Lower lobe of right lung (tissue), 2 donors: Measurements from ENCODE around the gene IMMP2L. TPM values are rescaled to one million over a fixed set of nuclear protein-coding genes. Genes with fewer than 3 reads are reported as not detected.

Experiments
- ATAC-seq, 2 donors: fragments of 200-7000 bp; cut with Tn5 transposase; one replicate each; pipeline ENCODE4 v1.9.1; 2020 to 2022; ENCODE audit warnings: mild to moderate bottlenecking in 2 of 2, moderate library complexity in 2 of 2
- DNase-seq: peaks from one replicate; pipeline ENCODE4 v3.0.0-alpha.2; 2020
- H3K27ac ChIP-seq: fragments of 200-600 bp; one replicate; pipeline ENCODE4 v1.8.0; 2022
- H3K27me3 ChIP-seq: fragments of 200-600 bp; one replicate; pipeline ENCODE4 v1.8.0; 2022; ENCODE audit warnings: low read depth
- H3K36me3 ChIP-seq: fragments of 200-600 bp; one replicate; pipeline ENCODE4 v1.8.0; 2022; ENCODE audit warnings: mild to moderate bottlenecking
- H3K4me1 ChIP-seq: fragments of 200-600 bp; one replicate; pipeline ENCODE4 v1.8.0; 2022
- H3K4me3 ChIP-seq: fragments of 200-600 bp; one replicate; pipeline ENCODE4 v1.8.0; 2022; ENCODE audit warnings: mild to moderate bottlenecking
- H3K9me3 ChIP-seq: fragments of 200-600 bp; one replicate; pipeline ENCODE4 v1.8.0; 2022
- CTCF ChIP-seq: fragments of 200-600 bp; IDR thresholded peaks from one replicate; pipeline ENCODE4 v1.8.0; 2022; ENCODE audit warnings: antibody characterized with exemption, mild to moderate bottlenecking
- intact Hi-C: fragments of 100-400 bp; cut with DNase I; formaldehyde crosslinking; loops from one replicate; pipeline ENCODE4 v1.11.0; 2022
- total RNA-seq: library from RNA; stranded (reverse); fragmentation: NEBNext Ultra II Directional; extraction: Animal tissue kit (Norgen Biotek cat#: 25700); gene quantifications from one replicate; pipeline ENCODE4 v1.2.1, GENCODE V29; 2021
- donor health status: DM: no; HTN: yes; CAD: no; lungs with severe emphysema.

IMMP2L gene
- total RNA-seq, 1 donor from 2014 or later = 14.7 TPM

GRCh38 chr7:110909117-110909516 is 653.2 kb downstream of the IMMP2L start:
- intact Hi-C loops = no loop called here
- H3K9me3 ChIP-seq = no peaks in the 10 kb centered on the region
- H3K4me1 ChIP-seq = no peaks in the 10 kb centered on the region
- DNase-seq (no peak), ATAC-seq (peak in 1 of 2 donors; percentile 28)
- H3K36me3 ChIP-seq = no peaks in the 10 kb centered on the region
- H3K27ac ChIP-seq = no peak overlapping the region
- no peaks in the 10 kb centered on the region for H3K27me3 ChIP-seq
- H3K4me3 ChIP-seq = no peak overlapping the region
- no peak for TF ChIP-seq CTCF

GRCh38 chr7:110905773-110906566 is 656.3 kb downstream of the IMMP2L start:
- Histone ChIP-seq H3K4me1 (no peaks in the 10 kb centered on the region), H3K36me3 (no peaks in the 10 kb centered on the region), H3K27me3 (no peaks in the 10 kb centered on the region), H3K9me3 (no peaks in the 10 kb centered on the region), H3K27ac (no peak overlapping the region), H3K4me3 (no peak overlapping the region)
- TF ChIP-seq CTCF = no peak
- no peak for DNase-seq
- ATAC-seq = no peak
- intact Hi-C loops = no loop called here

- TF ChIP-seq CTCF = no peak
- no peak overlapping the region for H3K27ac ChIP-seq
- H3K9me3 ChIP-seq = peaks cover 3% of the 10 kb centered on the region
- no peaks in the 10 kb centered on the region for H3K36me3 ChIP-seq
- intact Hi-C loops = no loop called here
- no peak overlapping the region for H3K4me3 ChIP-seq
- no peaks in the 10 kb centered on the region for H3K4me1 ChIP-seq
- DNase-seq (no peak), ATAC-seq (no peak)
- no peaks in the 10 kb centered on the region for H3K27me3 ChIP-seq
These were observed 663.8 kb downstream of the IMMP2L start for GRCh38 chr7:110898516-110898915.

- H3K4me3 ChIP-seq = no peak overlapping the region
- H3K4me1 ChIP-seq = no peaks in the 10 kb centered on the region
- no peak for TF ChIP-seq CTCF
- ATAC-seq = no peak
- no peaks in the 10 kb centered on the region for H3K36me3 ChIP-seq
- H3K27ac ChIP-seq = no peak overlapping the region
- H3K27me3 ChIP-seq = no peaks in the 10 kb centered on the region
- no peak for DNase-seq
- H3K9me3 ChIP-seq = peaks cover 3% of the 10 kb centered on the region
- intact Hi-C loops = no loop called here
These were observed 664.8 kb downstream of the IMMP2L start for GRCh38 chr7:110897538-110897937.

DNA sequence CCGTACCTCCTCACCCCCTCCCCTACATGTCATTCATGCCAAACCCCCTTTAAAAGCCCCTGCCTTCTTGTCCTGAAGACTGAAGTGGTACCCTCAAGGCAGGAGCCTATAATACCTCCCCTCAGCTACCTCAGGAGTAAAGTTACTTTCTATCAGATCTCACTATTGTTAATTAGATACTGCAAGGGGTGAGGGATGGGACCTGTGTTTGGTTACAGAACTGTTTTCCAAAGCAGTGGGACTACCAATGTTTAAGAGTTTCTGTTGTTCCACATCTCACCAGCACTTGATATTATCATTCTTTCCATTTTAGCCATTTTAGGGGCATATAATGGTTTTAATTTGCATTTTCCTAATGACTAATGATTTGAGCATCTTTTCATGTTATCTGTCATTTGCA is 668.2 kb downstream of the IMMP2L start:
- TF ChIP-seq CTCF = no peak
- H3K36me3 ChIP-seq = no peaks in the 10 kb centered on the region
- H3K27ac ChIP-seq = no peak overlapping the region
- no peaks in the 10 kb centered on the region for H3K4me1 ChIP-seq
- no peak for DNase-seq
- intact Hi-C loops = no loop called here
- H3K27me3 ChIP-seq = no peaks in the 10 kb centered on the region
- H3K4me3 ChIP-seq = no peak overlapping the region
- no peak for ATAC-seq
- peaks cover 3% of the 10 kb centered on the region for H3K9me3 ChIP-seq
